ENCODE measurements around the gene JMJD6.

DNA sequence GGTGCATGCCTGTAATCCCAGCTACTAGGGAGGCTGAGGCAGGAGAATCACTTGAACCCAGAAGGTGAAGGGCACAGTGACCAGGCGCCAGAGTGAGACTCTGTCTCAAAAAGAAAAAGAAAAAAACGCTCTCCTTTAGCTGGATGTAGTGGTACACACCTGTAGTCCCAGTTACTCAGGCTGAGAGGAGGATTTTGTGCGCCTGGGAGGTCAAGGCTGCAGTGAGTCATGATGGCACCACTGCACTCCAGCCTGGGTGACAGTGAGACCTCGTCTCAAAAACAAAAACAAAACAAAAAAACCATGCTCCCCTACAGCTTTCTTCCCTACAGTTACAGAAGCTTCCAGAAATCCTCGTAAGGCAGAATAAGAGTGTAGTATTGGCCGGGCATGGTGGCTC lies 49.8 kb downstream of the JMJD6 start:
- TF ChIP-seq EP300 (IDR thresholded peaks at IDR 0.05): no peak
- TF ChIP-seq, protein P1, sequence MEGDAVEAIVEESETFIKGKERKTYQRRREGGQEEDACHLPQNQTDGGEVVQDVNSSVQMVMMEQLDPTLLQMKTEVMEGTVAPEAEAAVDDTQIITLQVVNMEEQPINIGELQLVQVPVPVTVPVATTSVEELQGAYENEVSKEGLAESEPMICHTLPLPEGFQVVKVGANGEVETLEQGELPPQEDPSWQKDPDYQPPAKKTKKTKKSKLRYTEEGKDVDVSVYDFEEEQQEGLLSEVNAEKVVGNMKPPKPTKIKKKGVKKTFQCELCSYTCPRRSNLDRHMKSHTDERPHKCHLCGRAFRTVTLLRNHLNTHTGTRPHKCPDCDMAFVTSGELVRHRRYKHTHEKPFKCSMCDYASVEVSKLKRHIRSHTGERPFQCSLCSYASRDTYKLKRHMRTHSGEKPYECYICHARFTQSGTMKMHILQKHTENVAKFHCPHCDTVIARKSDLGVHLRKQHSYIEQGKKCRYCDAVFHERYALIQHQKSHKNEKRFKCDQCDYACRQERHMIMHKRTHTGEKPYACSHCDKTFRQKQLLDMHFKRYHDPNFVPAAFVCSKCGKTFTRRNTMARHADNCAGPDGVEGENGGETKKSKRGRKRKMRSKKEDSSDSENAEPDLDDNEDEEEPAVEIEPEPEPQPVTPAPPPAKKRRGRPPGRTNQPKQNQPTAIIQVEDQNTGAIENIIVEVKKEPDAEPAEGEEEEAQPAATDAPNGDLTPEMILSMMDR (IDR thresholded peaks at IDR 0.05): no peak
- TF ChIP-seq POLR2A (IDR thresholded peaks at IDR 0.05): no peak
